Duodenal mucosa (tissue), 2 donors: ENCODE data around the gene BPIFA3.

Experiments
- H3K27ac ChIP-seq: one replicate; pipeline ENCODE4 v1.7.0; 2013; ENCODE audit warnings: low read depth, low read length
- H3K27me3 ChIP-seq, 2 donors: one replicate each; pipeline ENCODE4 v1.7.0; 2013; ENCODE audit warnings: low read length in 2 of 2, control low read depth in 1 of 2; ENCODE audit not compliant: insufficient read depth in 2 of 2, control insufficient read depth in 1 of 2
- H3K36me3 ChIP-seq, 2 donors: one replicate each; pipeline ENCODE4 v1.7.0; 2013; ENCODE audit warnings: low read length in 2 of 2, control low read depth in 1 of 2; ENCODE audit not compliant: insufficient read depth in 2 of 2, control insufficient read depth in 1 of 2
- H3K4me1 ChIP-seq, 2 donors: one replicate each; pipeline ENCODE4 v1.7.0; 2013; ENCODE audit warnings: low read length in 2 of 2, control low read depth in 1 of 2; ENCODE audit not compliant: insufficient read depth in 2 of 2, control insufficient read depth in 1 of 2
- H3K4me3 ChIP-seq, 2 donors: one replicate each; pipeline ENCODE4 v1.7.0; 2013; ENCODE audit warnings: low read length in 2 of 2, low read depth in 1 of 2
- H3K9ac ChIP-seq, 2 donors: one replicate each; pipeline ENCODE4 v1.7.0; 2013; ENCODE audit warnings: low read length in 2 of 2, low read depth in 1 of 2
- H3K9me3 ChIP-seq, 2 donors: one replicate each; pipeline ENCODE4 v1.7.0; 2013; ENCODE audit warnings: low read length in 2 of 2, control low read depth in 1 of 2; ENCODE audit not compliant: control insufficient read depth in 1 of 2

Gene BPIFA3

GRCh38 chr20:33255005-33255404, 37.9 kb downstream of the BPIFA3 start:
- Histone ChIP-seq H3K27me3 (no peaks in the 10 kb centered on the region), H3K4me1 (no peaks in the 10 kb centered on the region), H3K36me3 (no peaks in the 10 kb centered on the region), H3K27ac (no peak overlapping the region), H3K9me3 (no peaks in the 10 kb centered on the region), H3K4me3 (no peak overlapping the region), H3K9ac (no peak overlapping the region)

GRCh38 chr20:33257237-33257636, 40.1 kb downstream of the BPIFA3 start:
- H3K4me3 ChIP-seq: no peak overlapping the region
- no peaks in the 10 kb centered on the region for H3K9me3 ChIP-seq
- H3K27me3 ChIP-seq: no peaks in the 10 kb centered on the region
- H3K4me1 ChIP-seq: no peaks in the 10 kb centered on the region
- no peaks in the 10 kb centered on the region for H3K36me3 ChIP-seq
- H3K27ac ChIP-seq: no peak overlapping the region
- no peak overlapping the region for H3K9ac ChIP-seq

- H3K4me1 ChIP-seq: no peaks in the 10 kb centered on the region
- no peak overlapping the region for H3K9ac ChIP-seq
- no peaks in the 10 kb centered on the region for H3K36me3 ChIP-seq
- H3K4me3 ChIP-seq: no peak overlapping the region
- no peak overlapping the region for H3K27ac ChIP-seq
- no peaks in the 10 kb centered on the region for H3K27me3 ChIP-seq
- H3K9me3 ChIP-seq: no peaks in the 10 kb centered on the region
Observed at GRCh38 chr20:33259371-33259770, 42.2 kb downstream of the BPIFA3 start.

GRCh38 chr20:33261465-33261864, 44.3 kb downstream of the BPIFA3 start:
- Histone ChIP-seq H3K36me3 (no peaks in the 10 kb centered on the region), H3K27ac (no peak overlapping the region), H3K9ac (no peak overlapping the region), H3K9me3 (no peaks in the 10 kb centered on the region), H3K4me1 (no peaks in the 10 kb centered on the region), H3K27me3 (no peaks in the 10 kb centered on the region), H3K4me3 (no peak overlapping the region)

- H3K27ac ChIP-seq: no peak overlapping the region
- H3K4me1 ChIP-seq: no peaks in the 10 kb centered on the region
- H3K27me3 ChIP-seq: peaks cover 0 to 2% of the 10 kb centered on the region in 2 donors
- H3K4me3 ChIP-seq: no peak overlapping the region
- no peaks in the 10 kb centered on the region for H3K9me3 ChIP-seq
- H3K36me3 ChIP-seq: no peaks in the 10 kb centered on the region
- no peak overlapping the region for H3K9ac ChIP-seq
Observed at GRCh38 chr20:33262658-33263065, 45.5 kb downstream of the BPIFA3 start.

GRCh38 chr20:33263784-33264183, 46.6 kb downstream of the BPIFA3 start:
- Histone ChIP-seq H3K4me3 (no peak overlapping the region), H3K27me3 (peaks cover 0 to 3% of the 10 kb centered on the region in 2 donors), H3K36me3 (no peaks in the 10 kb centered on the region), H3K4me1 (no peaks in the 10 kb centered on the region), H3K27ac (no peak overlapping the region), H3K9ac (no peak overlapping the region), H3K9me3 (no peaks in the 10 kb centered on the region)

GRCh38 chr20:33267701-33268100, 50.5 kb downstream of the BPIFA3 start:
- H3K9me3 ChIP-seq: no peaks in the 10 kb centered on the region
- no peak overlapping the region for H3K9ac ChIP-seq
- no peaks in the 10 kb centered on the region for H3K36me3 ChIP-seq
- H3K27me3 ChIP-seq: peaks cover 0 to 3% of the 10 kb centered on the region in 2 donors
- no peak overlapping the region for H3K27ac ChIP-seq
- H3K4me3 ChIP-seq: no peak overlapping the region
- peaks cover 0 to 3% of the 10 kb centered on the region in 2 donors for H3K4me1 ChIP-seq

GRCh38 chr20:33272155-33272873, 55.2 kb downstream of the BPIFA3 start:
- Histone ChIP-seq H3K27ac (no peak overlapping the region), H3K9ac (no peak overlapping the region), H3K4me1 (peaks cover 0 to 3% of the 10 kb centered on the region in 2 donors), H3K36me3 (no peaks in the 10 kb centered on the region), H3K4me3 (no peak overlapping the region), H3K27me3 (peaks cover 0 to 3% of the 10 kb centered on the region in 2 donors), H3K9me3 (no peaks in the 10 kb centered on the region)

GRCh38 chr20:33273117-33273851, 56.1 kb downstream of the BPIFA3 start:
- H3K4me1 ChIP-seq: peaks cover 0 to 3% of the 10 kb centered on the region in 2 donors
- H3K27me3 ChIP-seq: peaks cover 0 to 7% of the 10 kb centered on the region in 2 donors
- H3K9ac ChIP-seq: no peak overlapping the region
- no peaks in the 10 kb centered on the region for H3K9me3 ChIP-seq
- no peak overlapping the region for H3K27ac ChIP-seq
- H3K4me3 ChIP-seq: no peak overlapping the region
- no peaks in the 10 kb centered on the region for H3K36me3 ChIP-seq

GRCh38 chr20:33275215-33275614, 58.1 kb downstream of the BPIFA3 start:
- Histone ChIP-seq H3K36me3 (no peaks in the 10 kb centered on the region), H3K4me3 (no peak overlapping the region), H3K27me3 (peaks cover 0 to 7% of the 10 kb centered on the region in 2 donors), H3K27ac (no peak overlapping the region), H3K9me3 (no peaks in the 10 kb centered on the region), H3K9ac (no peak overlapping the region), H3K4me1 (no peaks in the 10 kb centered on the region)
